Thoracic aorta (tissue), 2 donors: ENCODE results near the gene AHNAK2. TPM values are rescaled to one million over a fixed set of nuclear protein-coding genes. Genes with fewer than 3 reads are reported as not detected.

Experiments used
- ATAC-seq: fragments of 150-250 bp; one replicate; pipeline ENCODE4 v1.8.0; 2017; ENCODE audit warnings: low read depth; ENCODE audit not compliant: insufficient number of reproducible peaks, low FRiP score
- DNase-seq: peaks from one replicate; pipeline ENCODE4 v3.0.0-alpha.2; 2020; ENCODE audit warnings: low spot score
- H3K27ac ChIP-seq, 2 donors: fragments of 200-600 bp; sonication (generic); 1 replicate in 1 of 2; 2 replicates in 1 of 2; pipeline ENCODE4 v1.5.1; 2016; ENCODE audit warnings: mild to moderate bottlenecking in 2 of 2, moderate library complexity in 2 of 2
- H3K27me3 ChIP-seq: fragments of 200-600 bp; sonication (generic); replicated peaks from 2 replicates; pipeline ENCODE4 v1.6.0; 2016; ENCODE audit warnings: mild to moderate bottlenecking; ENCODE audit not compliant: insufficient read depth
- H3K36me3 ChIP-seq: fragments of 200-600 bp; sonication (generic); one replicate; pipeline ENCODE4 v1.5.1; 2016
- H3K4me1 ChIP-seq, 2 donors: fragments of 200-600 bp; sonication (generic); 1 replicate in 1 of 2; 2 replicates in 1 of 2; pipeline versions ENCODE4 v1.5.1 to v1.6.0; 2016; ENCODE audit warnings: low read depth in 2 of 2, mild to moderate bottlenecking in 1 of 2; ENCODE audit not compliant: control insufficient read depth in 1 of 2
- H3K4me3 ChIP-seq: fragments of 200-600 bp; sonication (generic); 2 replicates; pipeline ENCODE4 v1.5.1; 2016; ENCODE audit warnings: mild to moderate bottlenecking
- H3K9me3 ChIP-seq: fragments of 200-600 bp; sonication (generic); 2 replicates; pipeline ENCODE4 v1.5.1; 2016
- CTCF ChIP-seq: fragments of 200-600 bp; sonication (generic); IDR thresholded peaks from one replicate; pipeline ENCODE4 v1.5.1; 2019; ENCODE audit warnings: antibody characterized with exemption
- total RNA-seq, 2 donors: library from RNA; depleted of rRNA; stranded (reverse); fragments of >200 nt; gene quantifications; one replicate each; pipeline versions ENCODE4 v1.1.0 to v1.2.3, GENCODE V29; 2016

Gene AHNAK2
- total RNA-seq, 2 donors from 2014 or later: 22.6 to 47.8 TPM

- no peak overlapping the region for H3K27ac ChIP-seq
Observed at GRCh38 chr14:104931304-104931770, 46.8 kb downstream of the AHNAK2 start.

GRCh38 chr14:104930526-104931303 lies 47.5 kb downstream of the AHNAK2 start:
- Histone ChIP-seq H3K4me1 (peaks cover 0 to 18% of the 10 kb centered on the region in 2 donors), H3K9me3 (no peaks in the 10 kb centered on the region), H3K4me3 (no peak overlapping the region), H3K36me3 (no peaks in the 10 kb centered on the region), H3K27ac (no peak overlapping the region), H3K27me3 (no peaks in the 10 kb centered on the region)
- no peak for DNase-seq
- no peak for TF ChIP-seq CTCF
- ATAC-seq: no peak

More at GRCh38 chr14:104931304-104931770, 46.8 kb downstream of the AHNAK2 start:
- Histone ChIP-seq H3K9me3 (no peaks in the 10 kb centered on the region), H3K4me1 (peaks cover 0 to 18% of the 10 kb centered on the region in 2 donors), H3K27me3 (no peaks in the 10 kb centered on the region), H3K4me3 (no peak overlapping the region), H3K36me3 (no peaks in the 10 kb centered on the region)
- no peak for TF ChIP-seq CTCF
- ATAC-seq: no peak
- no peak for DNase-seq

DNA sequence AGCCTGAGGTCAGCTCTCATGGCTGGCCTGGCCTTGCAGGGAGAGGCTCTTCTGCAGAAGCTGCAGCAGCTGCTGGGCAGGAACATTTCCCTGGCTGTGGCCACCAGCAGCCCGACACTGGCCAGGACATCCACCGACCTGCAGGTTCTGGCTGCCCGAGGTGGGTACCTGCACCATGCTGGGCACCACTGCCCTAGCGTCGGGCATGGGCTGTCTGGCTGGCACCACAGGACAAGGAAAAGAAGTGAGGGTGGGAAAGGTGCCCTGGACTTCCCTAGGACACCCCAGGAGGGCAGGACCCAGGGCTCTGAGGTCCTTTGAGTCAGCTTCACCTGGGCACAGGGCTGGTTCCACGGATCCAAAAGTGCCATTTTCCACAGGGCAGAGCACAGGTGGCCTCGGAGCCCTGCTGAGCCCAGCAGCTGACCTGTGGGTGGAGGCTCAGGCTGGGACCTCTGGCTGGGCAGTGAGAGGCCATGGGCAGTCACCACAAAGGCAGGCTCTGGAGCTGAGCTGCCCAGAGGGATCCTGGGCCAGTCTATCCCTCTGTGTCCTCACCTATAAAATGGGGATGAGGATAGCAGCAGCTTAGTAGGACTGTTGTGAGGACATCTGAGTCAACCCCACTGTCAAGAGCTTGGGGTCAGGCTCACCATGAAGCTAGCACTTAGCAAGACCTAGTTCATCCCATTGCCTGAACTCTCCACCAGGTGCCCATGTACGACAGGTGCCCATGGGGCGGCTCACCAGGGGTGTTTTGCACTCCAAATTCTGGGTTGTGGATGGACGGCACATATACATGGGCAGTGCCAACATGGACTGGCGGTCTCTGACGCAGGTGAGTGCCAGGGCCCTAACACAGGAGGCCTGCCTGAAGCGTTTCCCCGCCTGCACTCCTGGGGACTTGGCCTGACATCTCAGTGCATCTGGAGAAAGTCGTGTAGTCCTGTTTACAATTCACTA lies 48.6 kb downstream of the AHNAK2 start:
- Histone ChIP-seq H3K9me3 (no peaks in the 10 kb centered on the region), H3K4me1 (peaks cover 0 to 17% of the 10 kb centered on the region in 2 donors), H3K4me3 (no peak overlapping the region), H3K36me3 (no peaks in the 10 kb centered on the region), H3K27ac (no peak overlapping the region), H3K27me3 (no peaks in the 10 kb centered on the region)
- no peak for ATAC-seq
- no peak for DNase-seq
- TF ChIP-seq CTCF: no peak

DNA sequence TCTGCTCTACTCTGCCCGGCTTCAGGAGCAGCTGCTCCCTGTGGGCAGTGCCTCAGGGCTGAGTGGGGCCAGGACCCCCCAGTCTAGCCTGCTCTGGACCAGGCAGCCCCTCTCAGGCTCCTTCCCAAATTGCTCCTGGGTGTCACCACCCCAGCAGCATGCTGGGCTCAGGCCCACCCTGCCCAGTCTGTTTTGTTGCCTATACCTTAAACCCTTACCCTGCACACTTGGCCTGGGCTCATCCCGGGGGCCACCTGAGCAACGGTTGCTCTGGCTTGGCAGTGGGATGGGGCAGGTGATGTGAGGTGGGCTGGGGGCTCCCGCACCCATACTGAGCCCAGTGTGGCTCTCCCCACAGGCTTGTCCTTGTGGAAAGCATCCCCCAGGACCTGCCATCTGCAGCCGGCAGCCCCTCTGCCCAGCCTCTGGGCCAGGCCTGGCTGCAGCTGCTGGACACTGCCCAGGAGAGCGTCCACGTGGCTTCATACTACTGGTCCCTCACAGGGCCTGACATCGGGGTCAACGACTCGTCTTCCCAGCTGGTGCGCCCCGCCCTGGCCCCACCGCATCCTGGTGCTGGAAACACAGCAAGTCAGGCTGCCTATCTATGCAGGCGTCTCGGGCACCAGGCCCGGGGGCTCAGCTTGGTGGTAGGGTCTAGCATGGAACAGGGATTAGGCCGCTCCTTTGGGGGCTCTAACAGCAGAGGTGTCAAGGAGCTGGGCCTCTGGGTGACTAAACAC lies 49.6 kb downstream of the AHNAK2 start:
- ATAC-seq (no peak), DNase-seq (no peak)
- Histone ChIP-seq H3K36me3 (no peaks in the 10 kb centered on the region), H3K27ac (no peak overlapping the region), H3K27me3 (no peaks in the 10 kb centered on the region), H3K4me3 (no peak overlapping the region), H3K9me3 (no peaks in the 10 kb centered on the region), H3K4me1 (peaks cover 0 to 11% of the 10 kb centered on the region in 2 donors)
- TF ChIP-seq CTCF: no peak
